Measurements from ENCODE around the gene DUS2. TPM values are rescaled to one million over a fixed set of nuclear protein-coding genes. Genes with fewer than 3 reads are reported as not detected.
A peak's percentile ranks its signal among the peaks of the same experiment; 100 is the strongest.

The DUS2 gene
- total and polyA plus RNA-seq, 7 donors = 3.4 to 15.1 (median 9.5) TPM

GRCh38 chr16:68086860-68087268 lies 63.8 kb downstream of the DUS2 start:
- peak overlapping the region; percentile 90 for H3K27ac ChIP-seq
- H3K4me1 ChIP-seq = peaks cover 56% of the 10 kb centered on the region

DNA sequence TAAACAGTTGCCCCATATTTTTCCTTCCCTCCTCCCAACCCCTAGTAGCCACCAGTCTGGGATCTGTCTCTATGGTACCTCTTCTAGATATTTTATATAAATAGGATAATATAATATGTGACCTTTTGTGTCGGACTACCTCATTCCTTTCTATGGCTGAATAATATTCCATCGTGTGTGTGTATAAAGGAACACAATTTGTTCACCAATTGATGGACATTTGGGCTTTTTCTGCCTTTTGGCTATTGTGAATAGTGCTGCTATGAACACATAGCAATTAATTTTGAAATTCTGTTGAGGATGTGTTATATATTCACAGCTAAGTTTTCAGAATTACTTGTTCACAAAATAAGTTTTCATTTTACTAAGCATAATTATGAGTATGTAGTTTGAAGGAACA lies 64.6 kb downstream of the DUS2 start:
- no peak for TF ChIP-seq CTCF (IDR thresholded peaks at IDR 0.05)
- WGBS, 3 donors = 33 to 49% (median 41%) methylated on average over 2 of the region's 2 CpGs
- intact Hi-C loops (cut with DNase I) = no loop called here
- ATAC-seq (no peak), DNase-seq (no peak)
- Histone ChIP-seq H3K27me3 (ENCODE audit: insufficient read depth in 3 of 3, low read length in 2 of 3) (no peaks in the 10 kb centered on the region), H3K4me1 (peaks cover 56% of the 10 kb centered on the region), H3K4me3 (peak overlapping the region; percentile 87), H3K9me3 (no peaks in the 10 kb centered on the region), H3K27ac (peak overlapping the region; percentile 90), H3K36me3 (ENCODE audit: insufficient read depth in 1 of 2, low read depth in 1 of 2) (no peaks in the 10 kb centered on the region)

More at GRCh38 chr16:68086860-68087268, 63.8 kb downstream of the DUS2 start:
- H3K9me3 ChIP-seq = no peaks in the 10 kb centered on the region
- intact Hi-C loops (cut with DNase I) = no loop called here
- no peak for ATAC-seq
- H3K4me3 ChIP-seq = peak overlapping the region; percentile 87
- H3K27me3 ChIP-seq (ENCODE audit: insufficient read depth in 3 of 3, low read length in 2 of 3) = no peaks in the 10 kb centered on the region
- no peak for DNase-seq
- TF ChIP-seq CTCF (IDR thresholded peaks at IDR 0.05) = no peak
- H3K36me3 ChIP-seq (ENCODE audit: insufficient read depth in 1 of 2, low read depth in 1 of 2) = no peaks in the 10 kb centered on the region
- 7 to 10% (median 7%) methylated on average over 6 of the region's 6 CpGs for WGBS, 3 donors

DNA sequence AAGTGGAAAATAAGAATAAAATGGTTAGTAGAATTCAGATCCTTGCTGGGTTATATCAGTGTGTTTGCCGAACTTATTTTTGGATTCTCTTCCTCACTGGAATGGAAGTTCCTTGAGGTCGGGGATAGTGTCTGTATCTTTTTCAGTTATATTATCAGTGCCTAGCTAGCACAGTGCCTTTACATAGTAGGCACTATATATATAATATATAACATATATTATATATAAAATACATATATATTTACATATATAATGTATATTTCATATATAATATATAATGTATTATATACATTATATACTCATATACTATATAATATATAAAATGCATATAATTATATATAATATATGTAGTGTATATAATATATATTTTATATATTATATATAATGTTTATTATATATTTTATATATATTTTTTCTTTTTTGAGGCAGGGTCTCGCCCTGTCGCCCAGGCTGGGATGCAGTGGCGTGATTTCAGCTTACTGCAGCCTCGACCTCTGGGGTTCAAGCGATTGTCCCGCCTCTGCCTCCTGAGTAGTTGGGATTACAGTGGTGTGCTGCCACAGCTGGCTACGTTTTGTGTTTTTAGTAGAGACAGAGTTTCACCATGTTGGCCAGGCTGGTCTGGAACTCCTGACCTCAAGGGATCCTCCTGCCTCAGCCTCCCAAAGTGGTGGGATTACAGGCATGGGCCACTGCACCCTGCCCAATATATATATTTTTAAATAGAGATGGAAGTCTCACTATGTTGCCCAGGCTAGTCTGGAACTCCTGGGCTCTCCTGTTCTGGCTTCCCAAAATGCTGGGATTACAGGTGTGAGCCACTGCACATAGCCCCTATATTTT lies 65.3 kb downstream of the DUS2 start:
- ATAC-seq (no peak), DNase-seq (no peak)
- H3K4me3 ChIP-seq = peak overlapping the region; percentile 87
- peaks cover 56% of the 10 kb centered on the region for H3K4me1 ChIP-seq
- H3K36me3 ChIP-seq (ENCODE audit: insufficient read depth in 1 of 2, low read depth in 1 of 2) = no peaks in the 10 kb centered on the region
- TF ChIP-seq CTCF (IDR thresholded peaks at IDR 0.05) = no peak
- 70 to 78% (median 71%) methylated on average over 9 of the region's 9 CpGs for WGBS, 3 donors
- no peaks in the 10 kb centered on the region for H3K27me3 ChIP-seq (ENCODE audit: insufficient read depth in 3 of 3, low read length in 2 of 3)
- H3K9me3 ChIP-seq = no peaks in the 10 kb centered on the region
- H3K27ac ChIP-seq = peak overlapping the region; percentile 90
- intact Hi-C loops (cut with DNase I) = no loop called here

DNA sequence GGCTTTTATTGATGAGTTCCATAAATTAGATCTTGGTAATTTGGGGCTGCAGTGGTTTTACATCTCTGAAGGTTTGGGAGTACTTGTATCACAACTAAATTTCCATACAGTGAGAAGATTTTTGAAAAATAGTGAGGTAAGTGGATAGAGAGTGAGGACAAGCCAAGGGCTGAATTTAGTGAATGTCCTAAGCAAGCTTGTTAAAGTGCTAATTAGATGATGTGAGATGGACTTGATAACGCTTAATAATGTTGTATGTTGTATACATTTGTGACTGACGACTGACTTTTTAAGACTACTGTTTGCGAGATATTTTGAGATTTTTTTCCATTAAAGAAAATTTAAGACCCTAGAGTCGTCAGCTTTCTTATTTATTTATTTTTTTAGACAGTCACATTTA lies 66.0 kb downstream of the DUS2 start:
- no peaks in the 10 kb centered on the region for H3K36me3 ChIP-seq (ENCODE audit: insufficient read depth in 1 of 2, low read depth in 1 of 2)
- no peaks in the 10 kb centered on the region for H3K27me3 ChIP-seq (ENCODE audit: insufficient read depth in 3 of 3, low read length in 2 of 3)
- TF ChIP-seq CTCF (IDR thresholded peaks at IDR 0.05) = no peak
- peaks cover 56% of the 10 kb centered on the region for H3K4me1 ChIP-seq
- intact Hi-C loops (cut with DNase I) = no loop called here
- H3K9me3 ChIP-seq = no peaks in the 10 kb centered on the region
- DNase-seq (no peak), ATAC-seq (no peak)
- 64 to 76% (median 68%) methylated on average over 4 of the region's 4 CpGs for WGBS, 3 donors
- peak overlapping the region; percentile 87 for H3K4me3 ChIP-seq
- peak overlapping the region; percentile 90 for H3K27ac ChIP-seq

Measured in psoas muscle (tissue), 8 donors.